Aortic smooth muscle cell (primary cell): ENCODE results near the gene GRIP1. TPM values are rescaled to one million over a fixed set of nuclear protein-coding genes. Genes with fewer than 3 reads are reported as not detected.

Experiments
- total RNA-seq: library from RNA; depleted of rRNA; stranded (reverse); fragments of >200 nt; gene quantifications from 2 replicates; pipeline ENCODE4 v1.2.3, GENCODE V29; 2014

Gene GRIP1, protein sequence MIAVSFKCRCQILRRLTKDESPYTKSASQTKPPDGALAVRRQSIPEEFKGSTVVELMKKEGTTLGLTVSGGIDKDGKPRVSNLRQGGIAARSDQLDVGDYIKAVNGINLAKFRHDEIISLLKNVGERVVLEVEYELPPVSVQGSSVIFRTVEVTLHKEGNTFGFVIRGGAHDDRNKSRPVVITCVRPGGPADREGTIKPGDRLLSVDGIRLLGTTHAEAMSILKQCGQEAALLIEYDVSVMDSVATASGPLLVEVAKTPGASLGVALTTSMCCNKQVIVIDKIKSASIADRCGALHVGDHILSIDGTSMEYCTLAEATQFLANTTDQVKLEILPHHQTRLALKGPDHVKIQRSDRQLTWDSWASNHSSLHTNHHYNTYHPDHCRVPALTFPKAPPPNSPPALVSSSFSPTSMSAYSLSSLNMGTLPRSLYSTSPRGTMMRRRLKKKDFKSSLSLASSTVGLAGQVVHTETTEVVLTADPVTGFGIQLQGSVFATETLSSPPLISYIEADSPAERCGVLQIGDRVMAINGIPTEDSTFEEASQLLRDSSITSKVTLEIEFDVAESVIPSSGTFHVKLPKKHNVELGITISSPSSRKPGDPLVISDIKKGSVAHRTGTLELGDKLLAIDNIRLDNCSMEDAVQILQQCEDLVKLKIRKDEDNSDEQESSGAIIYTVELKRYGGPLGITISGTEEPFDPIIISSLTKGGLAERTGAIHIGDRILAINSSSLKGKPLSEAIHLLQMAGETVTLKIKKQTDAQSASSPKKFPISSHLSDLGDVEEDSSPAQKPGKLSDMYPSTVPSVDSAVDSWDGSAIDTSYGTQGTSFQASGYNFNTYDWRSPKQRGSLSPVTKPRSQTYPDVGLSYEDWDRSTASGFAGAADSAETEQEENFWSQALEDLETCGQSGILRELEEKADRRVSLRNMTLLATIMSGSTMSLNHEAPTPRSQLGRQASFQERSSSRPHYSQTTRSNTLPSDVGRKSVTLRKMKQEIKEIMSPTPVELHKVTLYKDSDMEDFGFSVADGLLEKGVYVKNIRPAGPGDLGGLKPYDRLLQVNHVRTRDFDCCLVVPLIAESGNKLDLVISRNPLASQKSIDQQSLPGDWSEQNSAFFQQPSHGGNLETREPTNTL
- total RNA-seq = not detected in 2 replicates

DNA sequence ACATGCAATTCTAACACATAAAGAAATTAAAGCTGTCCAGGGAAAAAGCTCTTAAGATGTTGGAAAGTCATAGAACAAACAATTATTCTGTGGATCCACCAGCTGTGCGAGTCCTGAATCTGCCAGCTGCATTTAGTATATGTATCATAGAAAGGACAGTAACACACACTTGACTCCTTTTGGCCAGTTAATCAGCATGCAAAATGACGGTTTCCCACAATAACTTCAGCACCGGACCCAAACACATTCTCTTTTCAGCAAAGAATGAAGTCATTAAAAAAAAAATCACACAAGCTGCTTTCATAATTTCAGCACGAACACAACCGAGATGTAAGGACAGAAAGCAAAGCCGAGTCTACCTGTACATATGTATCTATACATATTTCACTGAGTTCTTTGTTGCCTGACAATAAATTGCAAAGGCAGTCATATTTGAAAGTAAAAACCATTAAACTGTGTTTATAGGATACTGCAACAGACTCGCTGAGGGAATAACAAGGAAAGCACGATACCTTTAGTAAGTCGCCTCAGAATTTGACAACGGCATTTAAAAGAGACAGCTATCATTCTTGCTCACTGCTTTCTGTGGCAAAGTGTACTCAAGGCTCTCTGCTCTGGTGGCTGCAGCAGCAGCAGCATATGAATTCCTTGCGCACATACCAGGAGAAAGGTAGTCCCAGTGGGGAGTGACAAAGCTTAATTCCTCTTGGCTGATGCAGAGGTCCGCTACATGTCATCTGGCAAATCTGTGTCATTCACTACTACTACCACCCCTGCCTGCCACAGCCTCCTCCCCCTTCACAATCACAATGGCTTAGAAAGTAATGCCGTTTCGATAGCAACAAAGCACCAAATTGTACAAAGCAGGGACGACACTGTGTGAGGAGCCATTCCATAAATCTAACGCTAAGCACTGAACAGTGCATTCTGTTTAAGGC is at the start of gene GRIP1:
Gene GRIP1, minus strand, starts transcription at position 739 of the 938 bp plus-strand sequence. Its CDS starts 172 bp downstream, at position 567.

GRCh38 chr12:66301944-66302826 is 376.7 kb downstream of the GRIP1 start, which contains the start of gene HELB:
TSS of gene HELB (plus strand) at chr12:66302493. CDS start at chr12:66302604, 111 bp downstream.

